Brain microvascular endothelial cell (primary cell): ENCODE data around the gene SYTL1.

ENCODE experiments used
- DNase-seq: peaks from one replicate; pipeline ENCODE4 v3.0.0-alpha.2; 2020
- H3K27ac ChIP-seq: fragments of 250-450 bp; sonication (Bioruptor Pico); 2 replicates; pipeline ENCODE4 v1.5.1; 2020; ENCODE audit warnings: mild to moderate bottlenecking, moderate library complexity
- H3K27me3 ChIP-seq: fragments of 250-450 bp; sonication (Bioruptor Pico); replicated peaks from 2 replicates; pipeline ENCODE4 v1.5.1; 2020; ENCODE audit warnings: mild to moderate bottlenecking
- H3K36me3 ChIP-seq: fragments of 250-450 bp; sonication (Bioruptor Pico); replicated peaks from 2 replicates; pipeline ENCODE4 v1.5.1; 2020; ENCODE audit warnings: mild to moderate bottlenecking
- H3K4me3 ChIP-seq: 2 replicates; pipeline ENCODE4 v1.5.1; 2011; ENCODE audit warnings: low read depth, mild to moderate bottlenecking, control low read depth, low read length, moderate library complexity
- in situ Hi-C: cut with HindIII; loops from 2 replicates; pipeline ENCODE4 v1.10.0; 2017; ENCODE audit warnings: low sequenced_read_pairs, low pct_ligation_motif_present
- TF ChIP-seq, protein P1 (sequence below): IDR thresholded peaks from 2 replicates; pipeline ENCODE4 v1.5.1; 2011; ENCODE audit warnings: low read depth, mild to moderate bottlenecking, moderate library complexity, low read length, control low read depth, inconsistent platforms; ENCODE audit errors: missing control alignments

SYTL1 gene, protein sequence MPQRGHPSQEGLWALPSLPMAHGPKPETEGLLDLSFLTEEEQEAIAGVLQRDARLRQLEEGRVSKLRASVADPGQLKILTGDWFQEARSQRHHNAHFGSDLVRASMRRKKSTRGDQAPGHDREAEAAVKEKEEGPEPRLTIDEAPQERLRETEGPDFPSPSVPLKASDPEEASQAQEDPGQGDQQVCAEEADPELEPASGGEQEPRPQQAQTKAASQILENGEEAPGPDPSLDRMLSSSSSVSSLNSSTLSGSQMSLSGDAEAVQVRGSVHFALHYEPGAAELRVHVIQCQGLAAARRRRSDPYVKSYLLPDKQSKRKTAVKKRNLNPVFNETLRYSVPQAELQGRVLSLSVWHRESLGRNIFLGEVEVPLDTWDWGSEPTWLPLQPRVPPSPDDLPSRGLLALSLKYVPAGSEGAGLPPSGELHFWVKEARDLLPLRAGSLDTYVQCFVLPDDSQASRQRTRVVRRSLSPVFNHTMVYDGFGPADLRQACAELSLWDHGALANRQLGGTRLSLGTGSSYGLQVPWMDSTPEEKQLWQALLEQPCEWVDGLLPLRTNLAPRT

DNA sequence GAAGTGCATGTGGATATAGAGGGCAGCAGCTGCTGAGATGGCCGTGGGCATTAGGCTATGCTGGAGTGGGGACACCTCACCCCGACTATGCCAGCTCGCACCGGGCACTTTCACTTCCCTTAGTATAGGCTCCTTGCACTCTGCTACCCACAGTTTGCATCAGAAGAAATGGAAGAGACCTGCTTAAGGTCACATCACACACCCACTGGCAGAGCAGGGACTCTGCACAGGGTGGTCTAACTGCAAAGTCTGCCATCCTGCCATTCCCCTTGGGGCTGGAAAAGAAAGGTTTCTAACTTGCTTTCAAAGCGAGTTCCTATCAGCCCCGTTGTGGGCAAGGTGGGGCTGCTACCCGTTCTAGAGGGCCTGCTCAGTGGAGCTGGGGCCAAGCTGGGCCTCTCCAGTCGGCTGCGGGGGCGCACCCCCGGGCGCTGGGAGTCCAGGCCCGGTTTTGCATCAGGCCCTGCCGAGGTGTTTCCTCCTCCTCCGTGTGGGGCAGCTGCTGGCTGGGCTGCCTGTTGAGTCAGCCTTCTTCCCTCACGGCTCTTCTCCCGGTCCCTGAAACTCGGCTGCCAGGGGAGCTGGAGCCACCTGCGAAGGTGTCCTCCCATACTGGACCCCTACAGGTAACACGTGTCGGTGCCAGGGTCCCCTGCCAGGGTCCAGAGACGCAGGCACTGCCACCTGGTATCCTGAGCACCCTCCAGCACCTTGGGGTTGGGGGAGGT, at the start of gene SYTL1:
SYTL1 (plus strand) TSS at position 498 of the 728 bp plus-strand sequence. CDS start 3,313 bp downstream, outside the sequence.
- Histone ChIP-seq H3K36me3 (peaks cover 3% of the 10 kb centered on the region), H3K27ac (no peak within 1 kb of the TSS), H3K27me3 (no peaks in the 10 kb centered on the region), H3K4me3 (no peak within 1 kb of the TSS)
- TF ChIP-seq, protein P1, sequence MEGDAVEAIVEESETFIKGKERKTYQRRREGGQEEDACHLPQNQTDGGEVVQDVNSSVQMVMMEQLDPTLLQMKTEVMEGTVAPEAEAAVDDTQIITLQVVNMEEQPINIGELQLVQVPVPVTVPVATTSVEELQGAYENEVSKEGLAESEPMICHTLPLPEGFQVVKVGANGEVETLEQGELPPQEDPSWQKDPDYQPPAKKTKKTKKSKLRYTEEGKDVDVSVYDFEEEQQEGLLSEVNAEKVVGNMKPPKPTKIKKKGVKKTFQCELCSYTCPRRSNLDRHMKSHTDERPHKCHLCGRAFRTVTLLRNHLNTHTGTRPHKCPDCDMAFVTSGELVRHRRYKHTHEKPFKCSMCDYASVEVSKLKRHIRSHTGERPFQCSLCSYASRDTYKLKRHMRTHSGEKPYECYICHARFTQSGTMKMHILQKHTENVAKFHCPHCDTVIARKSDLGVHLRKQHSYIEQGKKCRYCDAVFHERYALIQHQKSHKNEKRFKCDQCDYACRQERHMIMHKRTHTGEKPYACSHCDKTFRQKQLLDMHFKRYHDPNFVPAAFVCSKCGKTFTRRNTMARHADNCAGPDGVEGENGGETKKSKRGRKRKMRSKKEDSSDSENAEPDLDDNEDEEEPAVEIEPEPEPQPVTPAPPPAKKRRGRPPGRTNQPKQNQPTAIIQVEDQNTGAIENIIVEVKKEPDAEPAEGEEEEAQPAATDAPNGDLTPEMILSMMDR = no peak
- DNase-seq = peak; percentile 64
- in situ Hi-C loops = no loop called here

- Histone ChIP-seq H3K27ac (no peak overlapping the region), H3K27me3 (no peaks in the 10 kb centered on the region), H3K4me3 (no peak overlapping the region), H3K36me3 (peaks cover 8% of the 10 kb centered on the region)
- in situ Hi-C loops = no loop called here
- DNase-seq = peak; percentile 23
- TF ChIP-seq, protein P1 = no peak
Measured at GRCh38 chr1:27292106-27292505, 49.7 kb upstream of the SYTL1 start.

DNA sequence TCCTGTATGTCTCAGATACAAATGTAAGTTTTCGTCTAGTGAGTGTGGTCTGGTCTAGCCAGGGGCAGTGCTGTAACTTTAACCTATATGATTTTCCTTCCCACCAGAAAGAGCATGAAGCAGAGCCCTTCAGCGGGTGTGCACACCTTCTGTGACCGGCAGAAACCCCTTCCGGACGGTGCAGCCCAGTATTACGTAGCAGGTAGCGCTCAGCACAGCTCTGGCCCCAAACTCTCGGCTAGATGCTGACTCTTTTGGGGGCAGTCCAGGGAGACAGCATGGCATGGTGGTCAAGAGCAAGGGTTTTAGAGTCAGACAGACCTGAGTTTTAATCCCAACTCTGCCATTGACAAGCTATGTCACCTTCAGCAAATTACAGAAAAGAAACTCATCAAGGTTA, 47.9 kb upstream of the SYTL1 start:
- H3K27me3 ChIP-seq = no peaks in the 10 kb centered on the region
- no peak overlapping the region for H3K27ac ChIP-seq
- no peak overlapping the region for H3K4me3 ChIP-seq
- TF ChIP-seq, protein P1 = no peak
- in situ Hi-C loops = no loop called here
- DNase-seq = no peak
- peaks cover 8% of the 10 kb centered on the region for H3K36me3 ChIP-seq

DNA sequence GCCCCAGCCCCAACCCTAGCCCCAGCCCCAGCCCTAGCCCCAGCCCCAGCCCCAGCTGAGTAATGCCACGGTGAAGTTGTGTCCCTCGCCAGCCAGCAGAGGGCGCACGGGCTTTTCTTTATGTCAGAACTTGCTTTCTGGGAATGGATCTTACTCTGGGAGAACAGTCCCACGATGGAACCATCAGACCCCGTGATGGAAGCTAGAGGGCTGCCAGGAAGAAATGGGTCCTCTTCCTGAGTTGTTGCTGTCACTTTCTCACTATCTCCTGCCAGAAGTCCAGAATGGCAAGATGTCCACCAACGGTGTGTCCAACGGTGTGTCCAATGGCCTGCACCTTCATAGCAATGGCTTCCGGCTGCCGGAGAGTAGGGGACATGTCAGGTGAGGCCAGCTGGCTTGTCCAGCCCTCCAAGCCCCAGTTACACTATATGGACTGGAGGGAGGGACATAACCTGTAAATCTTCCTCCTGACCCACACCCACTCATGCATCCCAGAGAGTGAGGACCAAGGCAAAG, 45.0 kb upstream of the SYTL1 start:
- Histone ChIP-seq H3K27me3 (no peaks in the 10 kb centered on the region), H3K36me3 (peaks cover 8% of the 10 kb centered on the region), H3K27ac (no peak overlapping the region), H3K4me3 (no peak overlapping the region)
- in situ Hi-C loops = no loop called here
- TF ChIP-seq, protein P1 = peak; percentile 79
- peak; percentile 56 for DNase-seq

- TF ChIP-seq, protein P1 = no peak
- Histone ChIP-seq H3K36me3 (peaks cover 8% of the 10 kb centered on the region), H3K27ac (no peak overlapping the region), H3K27me3 (no peaks in the 10 kb centered on the region), H3K4me3 (no peak overlapping the region)
- in situ Hi-C loops = no loop called here
- DNase-seq = no peak
Measured at GRCh38 chr1:27297903-27298302, 43.9 kb upstream of the SYTL1 start.
